ENCODE results near the gene DNM3. TPM values are rescaled to one million over a fixed set of nuclear protein-coding genes. Genes with fewer than 3 reads are reported as not detected.

DNM3 gene
- total and polyA plus RNA-seq, 10 of the 15 experiments (the other 5 are each of a cell fraction or from before 2014, with no cell fraction given), result 0.03 to 1.5 (median 0.08) TPM; not detected in 3

DNA sequence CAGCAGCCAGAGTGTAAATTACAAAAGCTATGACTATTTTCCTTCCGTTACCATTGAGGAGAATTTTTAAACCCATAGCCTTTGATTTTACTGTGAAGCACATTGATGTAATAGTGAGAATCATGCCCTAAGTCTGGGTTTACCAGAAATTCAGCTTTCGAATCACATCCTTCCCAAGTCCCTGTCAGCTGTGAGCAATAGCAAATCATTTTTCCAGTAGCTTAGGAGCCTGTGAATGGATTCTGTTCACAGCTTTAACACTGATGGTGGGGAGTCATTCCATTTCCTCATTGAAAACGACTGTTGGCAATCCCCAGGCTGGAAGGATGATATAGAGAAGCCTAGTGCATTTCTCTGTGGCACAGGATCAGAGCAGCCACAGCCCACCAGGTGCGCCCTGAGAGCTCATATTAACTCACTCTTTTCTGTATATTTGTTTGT, 497.0 kb downstream of the DNM3 start (continued):
- no peak for TF ChIP-seq NKRF (conservative IDR thresholded peaks at IDR 0.05)
- TF ChIP-seq ATF7 (IDR thresholded peaks at IDR 0.05; ENCODE audit: low read depth), result peak; percentile 34; the same call in 1 of the 2 replicates
- TF ChIP-seq ESRRA (IDR thresholded peaks at IDR 0.05; ENCODE audit: low read length), result no peak
- TF ChIP-seq HCFC1 (IDR thresholded peaks at IDR 0.05; ENCODE audit: low read length), result no peak
- no peak for TF ChIP-seq RBBP5 (conservative IDR thresholded peaks at IDR 0.05)
- TF ChIP-seq MTA3 (IDR thresholded peaks at IDR 0.05; ENCODE audit: borderline replicate concordance, low read length), result no peak
- TF ChIP-seq TAF1 (IDR thresholded peaks at IDR 0.05; ENCODE audit: borderline replicate concordance, low read depth, low read length), result no peak
- no peak for TF ChIP-seq KAT2A (conservative IDR thresholded peaks at IDR 0.05; ENCODE audit: control insufficient read depth, low read depth, low read length)
- TF ChIP-seq PAX5 (IDR thresholded peaks at IDR 0.05; ENCODE audit: borderline replicate concordance, low read depth, low read length), result 0 out of 2 replicates have a peak, but pooled peaks have one; percentile 28
- no peak for TF ChIP-seq HDAC6 (IDR thresholded peaks at IDR 0.05; ENCODE audit: unreplicated experiment)
- TF ChIP-seq TCF7 (IDR thresholded peaks at IDR 0.05; ENCODE audit: borderline replicate concordance), result peak; percentile 82
- no peak for TF ChIP-seq SIN3A (IDR thresholded peaks at IDR 0.05; ENCODE audit: low read depth, low read length)
- TF ChIP-seq SREBF1 (IDR thresholded peaks at IDR 0.05; ENCODE audit: low read length), result no peak
- TF ChIP-seq, protein P1, sequence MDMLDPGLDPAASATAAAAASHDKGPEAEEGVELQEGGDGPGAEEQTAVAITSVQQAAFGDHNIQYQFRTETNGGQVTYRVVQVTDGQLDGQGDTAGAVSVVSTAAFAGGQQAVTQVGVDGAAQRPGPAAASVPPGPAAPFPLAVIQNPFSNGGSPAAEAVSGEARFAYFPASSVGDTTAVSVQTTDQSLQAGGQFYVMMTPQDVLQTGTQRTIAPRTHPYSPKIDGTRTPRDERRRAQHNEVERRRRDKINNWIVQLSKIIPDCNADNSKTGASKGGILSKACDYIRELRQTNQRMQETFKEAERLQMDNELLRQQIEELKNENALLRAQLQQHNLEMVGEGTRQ (IDR thresholded peaks at IDR 0.05; ENCODE audit: borderline replicate concordance, low read depth, low read length), result no peak
- TF ChIP-seq, protein P2, sequence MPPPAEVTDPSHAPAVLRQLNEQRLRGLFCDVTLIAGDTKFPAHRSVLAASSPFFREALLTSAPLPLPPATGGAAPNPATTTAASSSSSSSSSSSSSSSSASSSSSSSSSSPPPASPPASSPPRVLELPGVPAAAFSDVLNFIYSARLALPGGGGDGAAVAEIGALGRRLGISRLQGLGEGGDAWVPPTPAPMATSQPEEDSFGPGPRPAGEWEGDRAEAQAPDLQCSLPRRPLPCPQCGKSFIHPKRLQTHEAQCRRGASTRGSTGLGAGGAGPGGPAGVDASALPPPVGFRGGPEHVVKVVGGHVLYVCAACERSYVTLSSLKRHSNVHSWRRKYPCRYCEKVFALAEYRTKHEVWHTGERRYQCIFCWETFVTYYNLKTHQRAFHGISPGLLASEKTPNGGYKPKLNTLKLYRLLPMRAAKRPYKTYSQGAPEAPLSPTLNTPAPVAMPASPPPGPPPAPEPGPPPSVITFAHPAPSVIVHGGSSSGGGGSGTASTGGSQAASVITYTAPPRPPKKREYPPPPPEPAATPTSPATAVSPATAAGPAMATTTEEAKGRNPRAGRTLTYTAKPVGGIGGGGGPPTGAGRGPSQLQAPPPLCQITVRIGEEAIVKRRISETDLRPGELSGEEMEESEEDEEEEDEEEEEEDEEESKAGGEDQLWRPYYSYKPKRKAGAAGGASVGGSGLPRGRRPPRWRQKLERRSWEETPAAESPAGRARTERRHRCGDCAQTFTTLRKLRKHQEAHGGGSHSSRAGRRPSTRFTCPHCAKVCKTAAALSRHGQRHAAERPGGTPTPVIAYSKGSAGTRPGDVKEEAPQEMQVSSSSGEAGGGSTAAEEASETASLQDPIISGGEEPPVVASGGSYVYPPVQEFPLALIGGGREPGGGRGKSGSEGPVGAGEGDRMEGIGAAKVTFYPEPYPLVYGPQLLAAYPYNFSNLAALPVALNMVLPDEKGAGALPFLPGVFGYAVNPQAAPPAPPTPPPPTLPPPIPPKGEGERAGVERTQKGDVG (CRISPR knock-in tag; IDR thresholded peaks at IDR 0.05), result no peak
- TF ChIP-seq, protein P3, sequence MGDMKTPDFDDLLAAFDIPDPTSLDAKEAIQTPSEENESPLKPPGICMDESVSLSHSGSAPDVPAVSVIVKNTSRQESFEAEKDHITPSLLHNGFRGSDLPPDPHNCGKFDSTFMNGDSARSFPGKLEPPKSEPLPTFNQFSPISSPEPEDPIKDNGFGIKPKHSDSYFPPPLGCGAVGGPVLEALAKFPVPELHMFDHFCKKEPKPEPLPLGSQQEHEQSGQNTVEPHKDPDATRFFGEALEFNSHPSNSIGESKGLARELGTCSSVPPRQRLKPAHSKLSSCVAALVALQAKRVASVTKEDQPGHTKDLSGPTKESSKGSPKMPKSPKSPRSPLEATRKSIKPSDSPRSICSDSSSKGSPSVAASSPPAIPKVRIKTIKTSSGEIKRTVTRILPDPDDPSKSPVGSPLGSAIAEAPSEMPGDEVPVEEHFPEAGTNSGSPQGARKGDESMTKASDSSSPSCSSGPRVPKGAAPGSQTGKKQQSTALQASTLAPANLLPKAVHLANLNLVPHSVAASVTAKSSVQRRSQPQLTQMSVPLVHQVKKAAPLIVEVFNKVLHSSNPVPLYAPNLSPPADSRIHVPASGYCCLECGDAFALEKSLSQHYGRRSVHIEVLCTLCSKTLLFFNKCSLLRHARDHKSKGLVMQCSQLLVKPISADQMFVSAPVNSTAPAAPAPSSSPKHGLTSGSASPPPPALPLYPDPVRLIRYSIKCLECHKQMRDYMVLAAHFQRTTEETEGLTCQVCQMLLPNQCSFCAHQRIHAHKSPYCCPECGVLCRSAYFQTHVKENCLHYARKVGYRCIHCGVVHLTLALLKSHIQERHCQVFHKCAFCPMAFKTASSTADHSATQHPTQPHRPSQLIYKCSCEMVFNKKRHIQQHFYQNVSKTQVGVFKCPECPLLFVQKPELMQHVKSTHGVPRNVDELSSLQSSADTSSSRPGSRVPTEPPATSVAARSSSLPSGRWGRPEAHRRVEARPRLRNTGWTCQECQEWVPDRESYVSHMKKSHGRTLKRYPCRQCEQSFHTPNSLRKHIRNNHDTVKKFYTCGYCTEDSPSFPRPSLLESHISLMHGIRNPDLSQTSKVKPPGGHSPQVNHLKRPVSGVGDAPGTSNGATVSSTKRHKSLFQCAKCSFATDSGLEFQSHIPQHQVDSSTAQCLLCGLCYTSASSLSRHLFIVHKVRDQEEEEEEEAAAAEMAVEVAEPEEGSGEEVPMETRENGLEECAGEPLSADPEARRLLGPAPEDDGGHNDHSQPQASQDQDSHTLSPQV (IDR thresholded peaks at IDR 0.05), result no peak
- 0 out of 2 replicates have a peak, but pooled peaks have one; percentile 9 for TF ChIP-seq PKNOX1 (IDR thresholded peaks at IDR 0.05)
- TF ChIP-seq, protein P4, sequence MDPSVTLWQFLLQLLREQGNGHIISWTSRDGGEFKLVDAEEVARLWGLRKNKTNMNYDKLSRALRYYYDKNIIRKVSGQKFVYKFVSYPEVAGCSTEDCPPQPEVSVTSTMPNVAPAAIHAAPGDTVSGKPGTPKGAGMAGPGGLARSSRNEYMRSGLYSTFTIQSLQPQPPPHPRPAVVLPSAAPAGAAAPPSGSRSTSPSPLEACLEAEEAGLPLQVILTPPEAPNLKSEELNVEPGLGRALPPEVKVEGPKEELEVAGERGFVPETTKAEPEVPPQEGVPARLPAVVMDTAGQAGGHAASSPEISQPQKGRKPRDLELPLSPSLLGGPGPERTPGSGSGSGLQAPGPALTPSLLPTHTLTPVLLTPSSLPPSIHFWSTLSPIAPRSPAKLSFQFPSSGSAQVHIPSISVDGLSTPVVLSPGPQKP (IDR thresholded peaks at IDR 0.05; ENCODE audit: low read depth, low read length), result no peak
- no peak for TF ChIP-seq PML (IDR thresholded peaks at IDR 0.05; ENCODE audit: low read length)

Measured in GM12878 (cell line).